Umbilical cord (tissue), 2 donors: Measurements from ENCODE around the gene WDR70. TPM values are rescaled to one million over a fixed set of nuclear protein-coding genes. Genes with fewer than 3 reads are reported as not detected.
"Not testable (repeated sequence)": the region's sequence is repeated elsewhere in the genome, so short reads cannot be mapped to it uniquely, and the experiment has no call there.

Experiments used
- DNase-seq: peaks from one replicate; pipeline ENCODE4 v3.0.0-alpha.2; 2015; ENCODE audit warnings: low spot score
- total RNA-seq: library from RNA; depleted of rRNA; stranded (reverse); fragments of >200 nt; gene quantifications from one replicate; pipeline ENCODE4 v1.2.3, GENCODE V29; 2014; ENCODE audit warnings: low replicate concordance; ENCODE audit not compliant: insufficient read depth

The WDR70 gene
- total RNA-seq, 1 donor from 2014 or later = 17.3 TPM

GRCh38 chr5:37679326-37679725, 300.2 kb downstream of the WDR70 start:
- DNase-seq = not testable (repeated sequence)

GRCh38 chr5:37679903-37680302, 300.8 kb downstream of the WDR70 start:
- not testable (repeated sequence) for DNase-seq

- DNase-seq = no peak
Measured at GRCh38 chr5:37683072-37683471, 304.0 kb downstream of the WDR70 start.

GRCh38 chr5:37685211-37685610, 306.1 kb downstream of the WDR70 start:
- no peak for DNase-seq

- no peak for DNase-seq
Measured at GRCh38 chr5:37685816-37686215, 306.7 kb downstream of the WDR70 start.

GRCh38 chr5:37688925-37689324, 309.8 kb downstream of the WDR70 start:
- DNase-seq = not testable (repeated sequence)

GRCh38 chr5:37694333-37694732, 315.2 kb downstream of the WDR70 start:
- not testable (repeated sequence) for DNase-seq

GRCh38 chr5:37694867-37695266, 315.7 kb downstream of the WDR70 start:
- DNase-seq = no peak

- no peak for DNase-seq
Measured at GRCh38 chr5:37695647-37696046, 316.5 kb downstream of the WDR70 start.

GRCh38 chr5:37696190-37697021, 317.3 kb downstream of the WDR70 start:
- DNase-seq = no peak

GRCh38 chr5:37701868-37702267, 322.8 kb downstream of the WDR70 start:
- DNase-seq = no peak

- peak; percentile 3 for DNase-seq
Measured at GRCh38 chr5:37703841-37704241, 324.7 kb downstream of the WDR70 start.

GRCh38 chr5:37704406-37704805, 325.3 kb downstream of the WDR70 start:
- no peak for DNase-seq

GRCh38 chr5:37709020-37709419, 329.9 kb downstream of the WDR70 start:
- no peak for DNase-seq

- no peak for DNase-seq
Measured at GRCh38 chr5:37710965-37711364, 331.8 kb downstream of the WDR70 start.

- no peak for DNase-seq
Measured at GRCh38 chr5:37712750-37713149, 333.6 kb downstream of the WDR70 start.

- no peak for DNase-seq
Measured at GRCh38 chr5:37714756-37715155, 335.6 kb downstream of the WDR70 start.

GRCh38 chr5:37715361-37715760, 336.2 kb downstream of the WDR70 start:
- no peak for DNase-seq

GRCh38 chr5:37715992-37716391, 336.9 kb downstream of the WDR70 start:
- peak; percentile 35 for DNase-seq

- no peak for DNase-seq
Measured at GRCh38 chr5:37716405-37716804, 337.3 kb downstream of the WDR70 start.

GRCh38 chr5:37717276-37717612, 338.1 kb downstream of the WDR70 start:
- no peak for DNase-seq

- DNase-seq = peak; percentile 90
Measured at GRCh38 chr5:37717613-37718431, 338.7 kb downstream of the WDR70 start.

- DNase-seq = no peak
Measured at GRCh38 chr5:37720550-37720952, 341.4 kb downstream of the WDR70 start.
